Keratinocyte (primary cell): ENCODE measurements around the gene STX18.

Source experiments
- EZH2 ChIP-seq: IDR thresholded peaks from one replicate; pipeline ENCODE4 v1.6.1; 2012; ENCODE audit warnings: inconsistent platforms, mild to moderate bottlenecking, low read length, moderate library complexity
- TF ChIP-seq, protein P1 (sequence below), 3 experiments: IDR thresholded peaks in 1 of 3; conservative IDR thresholded peaks in 1 of 3; optimal IDR thresholded peaks in 1 of 3; 2 replicates in 2 of 3; 3 replicates in 1 of 3; pipeline versions ENCODE3 to v1.5.1; 2011; ENCODE audit warnings: low read length in 3 of 3, mild to moderate bottlenecking in 3 of 3, moderate library complexity in 2 of 3, control low read depth in 1 of 3, inconsistent platforms in 1 of 3; ENCODE audit not compliant: insufficient read depth in 2 of 3; ENCODE audit errors: extremely low read depth in 1 of 3

DNA sequence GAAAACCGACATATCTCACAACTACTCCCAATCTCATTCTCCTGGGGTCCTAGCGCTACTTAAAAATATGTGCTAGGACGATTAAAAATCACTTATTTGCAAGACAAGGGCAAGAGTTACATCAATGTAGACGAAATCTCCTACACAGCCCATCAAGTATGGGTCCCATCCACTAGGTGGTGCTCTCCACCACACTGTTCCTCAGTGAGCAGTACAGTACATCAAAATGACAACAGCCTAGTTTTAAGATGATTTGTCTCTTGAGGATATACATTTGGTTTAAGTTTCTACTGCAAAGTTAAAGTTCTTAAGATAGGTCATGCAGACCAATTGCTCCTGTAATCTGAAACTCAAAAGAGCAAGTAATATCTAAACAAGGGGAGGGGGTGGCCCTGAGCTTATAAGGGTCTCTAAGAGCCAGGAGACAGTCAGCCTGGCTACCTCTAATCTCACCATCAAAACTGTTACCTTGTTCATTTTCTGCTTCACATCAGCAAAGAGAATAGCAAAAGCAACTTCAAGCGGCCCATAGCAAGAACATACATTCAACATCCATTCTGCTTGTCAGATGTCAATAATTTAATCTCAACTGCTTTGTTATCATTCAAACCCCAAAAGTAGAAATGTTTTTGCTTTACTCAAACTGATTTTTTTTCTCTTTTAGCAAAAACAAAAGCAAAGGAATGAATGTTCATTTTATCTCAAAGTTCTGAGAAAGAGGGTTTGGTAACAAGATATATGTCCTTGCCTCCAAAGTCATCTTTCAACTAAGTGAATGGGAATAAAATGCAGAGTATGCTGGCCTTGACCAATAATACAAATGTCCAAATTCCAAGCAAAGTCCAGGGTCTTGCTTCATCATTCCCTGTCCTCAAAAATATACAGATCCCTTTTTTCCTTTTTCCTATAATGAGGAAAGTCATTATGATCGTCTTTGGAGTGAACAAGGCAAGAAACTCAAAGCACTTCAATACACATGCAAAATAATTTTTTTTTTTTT is 53.1 kb downstream of the STX18 start:
- TF ChIP-seq, protein P1, sequence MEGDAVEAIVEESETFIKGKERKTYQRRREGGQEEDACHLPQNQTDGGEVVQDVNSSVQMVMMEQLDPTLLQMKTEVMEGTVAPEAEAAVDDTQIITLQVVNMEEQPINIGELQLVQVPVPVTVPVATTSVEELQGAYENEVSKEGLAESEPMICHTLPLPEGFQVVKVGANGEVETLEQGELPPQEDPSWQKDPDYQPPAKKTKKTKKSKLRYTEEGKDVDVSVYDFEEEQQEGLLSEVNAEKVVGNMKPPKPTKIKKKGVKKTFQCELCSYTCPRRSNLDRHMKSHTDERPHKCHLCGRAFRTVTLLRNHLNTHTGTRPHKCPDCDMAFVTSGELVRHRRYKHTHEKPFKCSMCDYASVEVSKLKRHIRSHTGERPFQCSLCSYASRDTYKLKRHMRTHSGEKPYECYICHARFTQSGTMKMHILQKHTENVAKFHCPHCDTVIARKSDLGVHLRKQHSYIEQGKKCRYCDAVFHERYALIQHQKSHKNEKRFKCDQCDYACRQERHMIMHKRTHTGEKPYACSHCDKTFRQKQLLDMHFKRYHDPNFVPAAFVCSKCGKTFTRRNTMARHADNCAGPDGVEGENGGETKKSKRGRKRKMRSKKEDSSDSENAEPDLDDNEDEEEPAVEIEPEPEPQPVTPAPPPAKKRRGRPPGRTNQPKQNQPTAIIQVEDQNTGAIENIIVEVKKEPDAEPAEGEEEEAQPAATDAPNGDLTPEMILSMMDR (optimal IDR thresholded peaks at IDR 0.05 in 1 of 3, IDR thresholded peaks at IDR 0.05 in 1 of 3, conservative IDR thresholded peaks at IDR 0.05 in 1 of 3; ENCODE audit: extremely low read depth in 1 of 3, insufficient read depth in 2 of 3, low read length in 3 of 3): peak; percentile 79 to 96 (median 94)
- TF ChIP-seq EZH2: no peak
